ENCODE results near the gene CCDC154.

GRCh38 chr16:1397779-1398178 lies 46.6 kb downstream of the CCDC154 start:
- TF ChIP-seq GATA2 (IDR thresholded peaks at IDR 0.05; ENCODE audit: low read depth, low read length), result no peak
- TF ChIP-seq GATA3 (IDR thresholded peaks at IDR 0.05; ENCODE audit: low read depth, low read length), result no peak

All from SH-SY5Y (cell line).